AG09319 (cell line): ENCODE results near the gene ITGB7.

Experiments used
- DNase-seq: peaks from one replicate; pipeline ENCODE4 v3.0.0-alpha.2; 2010; ENCODE audit warnings: low read depth; ENCODE audit errors: extremely low read depth
- CTCF ChIP-seq: IDR thresholded peaks from 2 replicates; pipeline ENCODE4 v1.5.1; 2011; ENCODE audit warnings: low read depth, mild to moderate bottlenecking, inconsistent platforms, low read length, moderate library complexity

ITGB7 gene

GRCh38 chr12:53235164-53235563 lies 28.1 kb upstream of the ITGB7 start:
- DNase-seq, result no peak
- TF ChIP-seq CTCF, result no peak

GRCh38 chr12:53234271-53234914 lies 27.3 kb upstream of the ITGB7 start:
- TF ChIP-seq CTCF, result no peak
- no peak for DNase-seq

- DNase-seq, result no peak
- TF ChIP-seq CTCF, result peak; percentile 12
These were observed 26.6 kb upstream of the ITGB7 start for GRCh38 chr12:53233671-53234121.

GRCh38 chr12:53232646-53233461 lies 25.8 kb upstream of the ITGB7 start:
- DNase-seq, result no peak
- TF ChIP-seq CTCF, result no peak

- no peak for DNase-seq
- no peak for TF ChIP-seq CTCF
These were observed 25.0 kb upstream of the ITGB7 start, which contains the start of gene RARG for GRCh38 chr12:53231921-53232645. TSS of gene RARG (minus strand) at chr12:53232209. CDS start at chr12:53227545, 4,664 bp downstream.

- DNase-seq, result no peak
- peak; percentile 7 for TF ChIP-seq CTCF
These were observed 24.5 kb upstream of the ITGB7 start for GRCh38 chr12:53231671-53231920.
